Neural progenitor cell (in vitro differentiated cells): ENCODE data around the gene COX19. TPM values are rescaled to one million over a fixed set of nuclear protein-coding genes. Genes with fewer than 3 reads are reported as not detected.
"Not testable (repeated sequence)": the region's sequence is repeated elsewhere in the genome, so short reads cannot be mapped to it uniquely, and the experiment has no call there.

Source experiments
- DNase-seq: peaks from one replicate; pipeline ENCODE4 v3.0.0-alpha.2; 2016; ENCODE audit warnings: low spot score
- H2AFZ ChIP-seq: fragments of 200-600 bp; sonication (generic); replicated peaks from 2 replicates; pipeline ENCODE4 v1.6.1; 2016; ENCODE audit warnings: antibody characterized with exemption
- H3F3A ChIP-seq: fragments of 200-600 bp; sonication (generic); 2 replicates; pipeline ENCODE4 v1.6.1; 2016; ENCODE audit warnings: antibody characterized with exemption, low read depth
- H3K27ac ChIP-seq: fragments of 200-600 bp; sonication (generic); 2 replicates; pipeline ENCODE4 v1.5.1; 2016; ENCODE audit warnings: mild to moderate bottlenecking
- H3K27me3 ChIP-seq: fragments of 200-600 bp; sonication (generic); 2 replicates; pipeline ENCODE4 v1.6.1; 2016; ENCODE audit warnings: mild to moderate bottlenecking, moderate library complexity
- H3K36me3 ChIP-seq: fragments of 200-600 bp; sonication (generic); 2 replicates; pipeline ENCODE4 v1.5.1; 2016
- H3K4me1 ChIP-seq: fragments of 200-600 bp; sonication (generic); 2 replicates; pipeline ENCODE4 v1.6.1; 2016; ENCODE audit warnings: mixed run types
- H3K4me2 ChIP-seq: fragments of 200-600 bp; sonication (generic); 2 replicates; pipeline ENCODE4 v1.6.1; 2016
- H3K4me3 ChIP-seq: fragments of 200-600 bp; sonication (generic); 2 replicates; pipeline ENCODE4 v1.5.1; 2016
- H3K79me2 ChIP-seq: fragments of 200-600 bp; sonication (generic); 2 replicates; pipeline ENCODE4 v1.6.1; 2016; ENCODE audit warnings: low read depth
- H3K9ac ChIP-seq: fragments of 200-600 bp; sonication (generic); 2 replicates; pipeline ENCODE4 v1.6.1; 2016
- H3K9me3 ChIP-seq: fragments of 200-600 bp; sonication (generic); 2 replicates; pipeline ENCODE4 v1.5.1; 2016; ENCODE audit warnings: low read depth
- H4K20me1 ChIP-seq: fragments of 200-600 bp; sonication (generic); 2 replicates; pipeline ENCODE4 v1.6.1; 2016; ENCODE audit warnings: low read depth
- H3K27ac Mint-ChIP-seq: 3 replicates; pipeline ENCODE4 v1.8.0; 2021; ENCODE audit warnings: mixed read lengths
- H3K27me3 Mint-ChIP-seq: 2 replicates; pipeline ENCODE4 v1.8.0; 2022; ENCODE audit warnings: low read depth, mild to moderate bottlenecking, inconsistent platforms, moderate library complexity, mixed read lengths; ENCODE audit not compliant: insufficient read depth
- H3K36me3 Mint-ChIP-seq: 3 replicates; pipeline ENCODE4 v1.8.0; 2021; ENCODE audit warnings: mixed read lengths
- H3K4me1 Mint-ChIP-seq: 3 replicates; pipeline ENCODE4 v1.8.0; 2021; ENCODE audit warnings: mixed read lengths
- H3K4me3 Mint-ChIP-seq: 3 replicates; pipeline ENCODE4 v1.8.0; 2021; ENCODE audit warnings: mild to moderate bottlenecking, moderate library complexity, mixed read lengths
- H3K9me3 Mint-ChIP-seq: 3 replicates; pipeline ENCODE4 v1.8.0; 2020; ENCODE audit warnings: mixed read lengths
- CTCF ChIP-seq: fragments of 200-600 bp; sonication (generic); IDR thresholded peaks from 2 replicates; pipeline ENCODE4 v1.5.1; 2017; ENCODE audit warnings: antibody characterized with exemption, mild to moderate bottlenecking
- EZH2 ChIP-seq: fragments of 200-600 bp; sonication (generic); IDR thresholded peaks from 2 replicates; pipeline ENCODE4 v1.6.1; 2017; ENCODE audit warnings: antibody characterized with exemption, mild to moderate bottlenecking, moderate library complexity
- EZH2phosphoT487 ChIP-seq: fragments of 200-600 bp; sonication (generic); IDR thresholded peaks from 2 replicates; pipeline ENCODE4 v1.6.1; 2017; ENCODE audit warnings: antibody characterized with exemption
- total RNA-seq: library from RNA; depleted of rRNA; stranded (reverse); fragments of >200 nt; gene quantifications from 2 replicates; pipeline ENCODE4 v1.2.3, GENCODE V29; 2015; ENCODE audit warnings: low replicate concordance

Gene COX19
- total RNA-seq, 1 donor from 2014 or later, result 15.1 TPM

DNA sequence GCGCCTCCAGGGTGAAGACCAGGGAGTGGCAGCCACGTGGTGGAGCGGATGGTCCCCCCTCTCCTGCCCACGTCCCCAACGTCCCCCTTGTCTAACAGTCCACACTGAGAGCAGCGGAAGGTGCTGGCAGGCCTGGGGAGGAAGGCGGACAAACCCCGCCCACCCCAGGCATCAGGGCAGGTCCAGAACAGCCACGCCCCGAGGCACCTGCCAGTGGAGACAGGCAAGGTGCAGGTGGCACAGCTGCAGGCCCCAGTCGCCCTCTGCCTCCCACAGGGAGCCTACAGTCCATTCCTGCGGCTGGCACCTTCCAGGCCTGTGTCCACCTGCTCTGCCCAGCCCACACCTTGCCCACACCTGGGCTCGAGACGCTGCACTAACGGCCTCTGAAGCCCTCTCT is 32.6 kb upstream of the COX19 start:
- no peaks in the 10 kb centered on the region for H3F3A ChIP-seq
- H3K27me3 Mint-ChIP-seq, result peaks cover 2% of the 10 kb centered on the region
- DNase-seq, result no peak
- H3K4me3 ChIP-seq, result no peak overlapping the region
- TF ChIP-seq EZH2phosphoT487 (no peak), EZH2 (no peak), CTCF (no peak)
- H3K27me3 ChIP-seq, result no peaks in the 10 kb centered on the region
- H3K36me3 ChIP-seq, result no peaks in the 10 kb centered on the region
- no peaks in the 10 kb centered on the region for H3K79me2 ChIP-seq
- no peak overlapping the region for H3K27ac Mint-ChIP-seq
- no peaks in the 10 kb centered on the region for H3K9me3 Mint-ChIP-seq
- no peak overlapping the region for H2AFZ ChIP-seq
- no peaks in the 10 kb centered on the region for H3K9me3 ChIP-seq
- peaks cover 23% of the 10 kb centered on the region for H4K20me1 ChIP-seq
- peaks cover 8% of the 10 kb centered on the region for H3K36me3 Mint-ChIP-seq
- H3K4me2 ChIP-seq, result no peak overlapping the region
- H3K4me1 ChIP-seq, result no peaks in the 10 kb centered on the region
- H3K27ac ChIP-seq, result no peak overlapping the region
- peaks cover 3% of the 10 kb centered on the region for H3K4me1 Mint-ChIP-seq
- no peak overlapping the region for H3K9ac ChIP-seq
- no peak overlapping the region for H3K4me3 Mint-ChIP-seq

DNA sequence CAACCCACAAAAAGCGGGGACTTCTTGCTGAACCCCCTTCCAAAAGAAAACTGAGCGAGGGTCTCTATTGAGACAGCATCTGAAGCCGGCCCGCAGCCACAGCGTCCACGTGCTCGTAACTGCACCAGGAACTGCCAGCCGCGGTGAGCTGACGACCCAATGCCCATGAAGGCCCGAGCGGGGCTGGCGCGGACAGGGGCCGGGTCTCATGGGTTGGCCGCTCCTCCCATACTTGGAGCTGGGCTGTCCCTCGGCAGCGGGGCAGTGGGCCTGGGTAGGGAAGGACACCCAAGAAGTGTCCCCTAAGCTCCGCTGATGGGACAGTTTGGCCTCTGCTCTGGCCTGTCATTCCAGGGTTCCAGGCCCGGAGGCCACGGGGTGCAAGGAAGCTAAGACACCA is 30.0 kb upstream of the COX19 start:
- no peak overlapping the region for H3K4me2 ChIP-seq
- no peaks in the 10 kb centered on the region for H3K36me3 ChIP-seq
- no peak for DNase-seq
- H2AFZ ChIP-seq, result no peak overlapping the region
- H3K4me1 ChIP-seq, result peaks cover 7% of the 10 kb centered on the region
- H3K27ac ChIP-seq, result no peak overlapping the region
- H3K79me2 ChIP-seq, result no peaks in the 10 kb centered on the region
- H4K20me1 ChIP-seq, result peaks cover 12% of the 10 kb centered on the region
- Mint-ChIP-seq H3K4me1 (peaks cover 7% of the 10 kb centered on the region), H3K27ac (no peak overlapping the region), H3K36me3 (peaks cover 8% of the 10 kb centered on the region), H3K9me3 (no peaks in the 10 kb centered on the region), H3K27me3 (peaks cover 4% of the 10 kb centered on the region), H3K4me3 (no peak overlapping the region)
- H3K27me3 ChIP-seq, result no peaks in the 10 kb centered on the region
- peaks cover 7% of the 10 kb centered on the region for H3F3A ChIP-seq
- H3K9ac ChIP-seq, result no peak overlapping the region
- H3K9me3 ChIP-seq, result no peaks in the 10 kb centered on the region
- no peak overlapping the region for H3K4me3 ChIP-seq
- TF ChIP-seq EZH2phosphoT487 (no peak), CTCF (no peak)

GRCh38 chr7:1004018-1004852 is 28.9 kb upstream of the COX19 start:
- Histone ChIP-seq H3K9me3 (no peaks in the 10 kb centered on the region), H3F3A (peaks cover 11% of the 10 kb centered on the region), H3K4me2 (no peak overlapping the region), H3K27ac (peak overlapping the region; percentile 13), H3K27me3 (no peaks in the 10 kb centered on the region), H3K79me2 (no peaks in the 10 kb centered on the region), H3K4me3 (no peak overlapping the region), H4K20me1 (peaks cover 12% of the 10 kb centered on the region), H3K4me1 (peaks cover 7% of the 10 kb centered on the region), H3K9ac (no peak overlapping the region), H3K36me3 (no peaks in the 10 kb centered on the region), H2AFZ (no peak overlapping the region)
- no peaks in the 10 kb centered on the region for H3K9me3 Mint-ChIP-seq
- no peak for TF ChIP-seq EZH2phosphoT487
- TF ChIP-seq EZH2, result no peak
- no peak for TF ChIP-seq CTCF
- DNase-seq, result no peak
- H3K27ac Mint-ChIP-seq, result no peak overlapping the region
- no peak overlapping the region for H3K4me3 Mint-ChIP-seq
- H3K36me3 Mint-ChIP-seq, result peaks cover 8% of the 10 kb centered on the region
- H3K27me3 Mint-ChIP-seq, result peaks cover 2% of the 10 kb centered on the region
- H3K4me1 Mint-ChIP-seq, result peaks cover 8% of the 10 kb centered on the region

GRCh38 chr7:1002445-1002844 is 27.1 kb upstream of the COX19 start:
- H4K20me1 ChIP-seq, H3K9ac ChIP-seq, H3K9me3 ChIP-seq, H3K27me3 Mint-ChIP-seq, H3K4me3 Mint-ChIP-seq, H3K27ac ChIP-seq, H3K9me3 Mint-ChIP-seq, H3K4me2 ChIP-seq, H3K36me3 Mint-ChIP-seq, H3K27ac Mint-ChIP-seq, H3K79me2 ChIP-seq, H3K36me3 ChIP-seq, H3K4me1 ChIP-seq, H3K27me3 ChIP-seq, H2AFZ ChIP-seq, DNase-seq, H3K4me3 ChIP-seq: not testable (repeated sequence)
- peaks cover 17% of the 10 kb centered on the region for H3F3A ChIP-seq
- H3K4me1 Mint-ChIP-seq, result peaks cover 12% of the 10 kb centered on the region

GRCh38 chr7:1002026-1002425 is 26.7 kb upstream of the COX19 start:
- H3K4me3 Mint-ChIP-seq, result not testable (repeated sequence)

More at GRCh38 chr7:1002026-1002425, 26.7 kb upstream of the COX19 start:
- not testable (repeated sequence) for H3K9ac ChIP-seq, H3K4me2 ChIP-seq, H3K36me3 Mint-ChIP-seq, H3K36me3 ChIP-seq, H2AFZ ChIP-seq, H3K9me3 Mint-ChIP-seq, H3K9me3 ChIP-seq, H3K4me3 ChIP-seq, H3K79me2 ChIP-seq, H3K27ac Mint-ChIP-seq, DNase-seq, H3K27me3 ChIP-seq, H4K20me1 ChIP-seq, H3K27me3 Mint-ChIP-seq, H3K27ac ChIP-seq, H3K4me1 ChIP-seq
- H3F3A ChIP-seq, result peaks cover 17% of the 10 kb centered on the region
- peaks cover 12% of the 10 kb centered on the region for H3K4me1 Mint-ChIP-seq
